Cardiac muscle cell (in vitro differentiated cells and primary cell): ENCODE measurements around the gene COL21A1. TPM values are rescaled to one million over a fixed set of nuclear protein-coding genes. Genes with fewer than 3 reads are reported as not detected.

Source experiments
- DNase-seq, 2 donors: peaks; one replicate each; pipeline versions ENCODE4 v3.0.0 to v3.0.0-alpha.2; 2010 to 2017; ENCODE audit warnings: low read depth in 1 of 2, low spot score in 1 of 2
- H3K27ac ChIP-seq: fragments of 200-600 bp; sonication (generic); 2 replicates; pipeline ENCODE4 v1.5.1; 2016
- H3K27me3 ChIP-seq: fragments of 200-600 bp; sonication (generic); 2 replicates; pipeline ENCODE4 v1.6.0; 2016; ENCODE audit warnings: control low read depth
- H3K36me3 ChIP-seq: fragments of 200-600 bp; sonication (generic); 2 replicates; pipeline ENCODE4 v1.5.1; 2016; ENCODE audit warnings: control low read depth
- H3K4me1 ChIP-seq: fragments of 200-600 bp; sonication (generic); 2 replicates; pipeline ENCODE4 v1.8.1; 2017; ENCODE audit warnings: low read depth, mild to moderate bottlenecking, mixed run types
- H3K4me3 ChIP-seq: fragments of 200-600 bp; sonication (generic); 2 replicates; pipeline ENCODE4 v1.5.1; 2016; ENCODE audit warnings: mild to moderate bottlenecking
- H3K9me3 ChIP-seq: fragments of 200-600 bp; sonication (generic); 2 replicates; pipeline ENCODE4 v1.5.1; 2017; ENCODE audit warnings: low read depth, mild to moderate bottlenecking, control low read depth
- polyA plus RNA-seq: library from polyadenylated mRNA; unstranded; fragments of >200 nt; fragmentation: Nextera tagmentation; extraction: Ambion mirVana; gene quantifications from 2 replicates; pipeline ENCODE4 v1.2.1, GENCODE V29; 2016
- total RNA-seq: library from RNA; depleted of rRNA; stranded (reverse); fragments of >200 nt; gene quantifications from 2 replicates; pipeline ENCODE4 v1.2.3, GENCODE V29; 2016
- TF ChIP-seq, protein P1 (sequence below): IDR thresholded peaks from 2 replicates; pipeline ENCODE4 v1.5.1; 2012; ENCODE audit warnings: low read depth, mild to moderate bottlenecking, low read length

Gene COL21A1
- total and polyA plus RNA-seq, 2 experiments from 2014 or later = 0.83 to 1.4 TPM

DNA sequence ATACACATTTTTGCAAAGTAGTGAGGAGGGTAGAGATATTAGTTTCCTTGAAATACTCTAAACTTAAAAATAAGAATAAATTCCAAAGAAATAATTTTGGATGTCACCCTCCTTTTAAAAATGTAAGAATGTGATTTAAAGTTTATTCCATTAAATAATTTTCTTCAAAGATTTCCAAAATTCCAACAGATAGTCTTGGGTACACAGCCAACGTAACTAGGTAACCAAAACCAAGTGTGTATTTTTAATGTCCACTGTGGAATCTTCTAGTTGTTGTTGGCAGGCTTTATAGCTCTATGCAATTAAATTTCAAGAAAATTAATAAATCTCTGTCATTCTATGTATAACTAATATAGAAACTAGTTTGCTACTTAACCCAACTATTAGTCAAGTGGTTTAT lies 101.3 kb downstream of the COL21A1 start:
- no peaks in the 10 kb centered on the region for H3K36me3 ChIP-seq
- no peak overlapping the region for H3K27ac ChIP-seq
- no peaks in the 10 kb centered on the region for H3K27me3 ChIP-seq
- DNase-seq = no peak
- no peaks in the 10 kb centered on the region for H3K9me3 ChIP-seq
- TF ChIP-seq, protein P1, sequence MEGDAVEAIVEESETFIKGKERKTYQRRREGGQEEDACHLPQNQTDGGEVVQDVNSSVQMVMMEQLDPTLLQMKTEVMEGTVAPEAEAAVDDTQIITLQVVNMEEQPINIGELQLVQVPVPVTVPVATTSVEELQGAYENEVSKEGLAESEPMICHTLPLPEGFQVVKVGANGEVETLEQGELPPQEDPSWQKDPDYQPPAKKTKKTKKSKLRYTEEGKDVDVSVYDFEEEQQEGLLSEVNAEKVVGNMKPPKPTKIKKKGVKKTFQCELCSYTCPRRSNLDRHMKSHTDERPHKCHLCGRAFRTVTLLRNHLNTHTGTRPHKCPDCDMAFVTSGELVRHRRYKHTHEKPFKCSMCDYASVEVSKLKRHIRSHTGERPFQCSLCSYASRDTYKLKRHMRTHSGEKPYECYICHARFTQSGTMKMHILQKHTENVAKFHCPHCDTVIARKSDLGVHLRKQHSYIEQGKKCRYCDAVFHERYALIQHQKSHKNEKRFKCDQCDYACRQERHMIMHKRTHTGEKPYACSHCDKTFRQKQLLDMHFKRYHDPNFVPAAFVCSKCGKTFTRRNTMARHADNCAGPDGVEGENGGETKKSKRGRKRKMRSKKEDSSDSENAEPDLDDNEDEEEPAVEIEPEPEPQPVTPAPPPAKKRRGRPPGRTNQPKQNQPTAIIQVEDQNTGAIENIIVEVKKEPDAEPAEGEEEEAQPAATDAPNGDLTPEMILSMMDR = no peak
- no peaks in the 10 kb centered on the region for H3K4me1 ChIP-seq
- H3K4me3 ChIP-seq = no peak overlapping the region

DNA sequence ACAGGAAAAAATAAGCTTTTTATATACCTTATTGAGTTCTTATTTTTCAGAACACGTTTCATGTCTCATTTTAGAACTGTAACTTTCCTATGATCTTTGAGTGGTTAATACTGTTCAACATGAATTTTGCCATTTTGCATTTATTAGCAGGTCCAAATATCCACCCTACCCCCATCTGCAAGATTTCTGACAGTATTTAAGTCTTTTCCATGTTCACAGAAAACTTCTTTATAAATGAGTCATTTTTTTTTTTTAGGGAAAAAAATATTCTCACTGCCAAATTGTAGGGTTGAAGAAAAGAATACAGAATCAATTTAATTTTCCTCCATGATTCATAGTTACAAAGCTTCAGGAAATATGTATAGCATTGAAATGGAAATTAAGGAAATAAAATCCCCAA lies 101.8 kb downstream of the COL21A1 start:
- Histone ChIP-seq H3K4me1 (no peaks in the 10 kb centered on the region), H3K36me3 (no peaks in the 10 kb centered on the region), H3K4me3 (no peak overlapping the region), H3K9me3 (no peaks in the 10 kb centered on the region), H3K27ac (no peak overlapping the region), H3K27me3 (no peaks in the 10 kb centered on the region)
- TF ChIP-seq, protein P1 = no peak
- no peak for DNase-seq

DNA sequence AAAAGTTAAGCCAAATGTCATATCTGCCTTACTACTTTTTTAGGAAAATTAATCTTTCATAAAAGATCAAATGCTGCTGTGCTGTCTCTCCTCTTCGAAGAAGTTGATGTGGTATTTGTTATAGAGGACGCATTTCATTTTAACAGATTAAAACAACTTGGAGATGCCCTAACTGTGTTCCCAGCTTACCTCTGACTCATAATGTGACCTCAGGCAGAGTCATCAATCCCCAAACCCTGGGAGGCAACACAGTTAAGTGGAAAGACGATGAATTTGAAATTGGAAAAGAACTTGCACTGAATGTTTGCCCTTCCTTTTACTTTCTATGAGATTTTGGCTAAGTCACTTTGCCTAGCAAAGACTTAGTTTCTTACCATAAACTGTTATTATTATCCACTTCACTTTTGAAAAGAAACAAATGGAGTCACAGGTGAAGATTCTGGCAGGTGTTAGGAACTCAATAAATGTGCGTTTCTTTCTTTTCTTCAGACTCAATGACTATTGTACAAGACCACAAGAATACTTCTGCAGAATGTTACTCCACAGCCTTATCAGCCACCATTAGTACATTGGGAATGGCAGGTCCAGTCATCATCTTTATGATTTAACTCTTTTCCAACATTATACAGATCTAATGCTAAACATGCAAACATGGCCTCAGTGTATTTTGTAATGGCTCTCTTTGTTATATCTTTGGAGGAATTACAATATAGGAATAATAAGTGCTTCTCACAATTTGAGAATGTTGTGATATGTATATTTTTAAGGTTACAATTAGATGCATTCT lies 102.6 kb downstream of the COL21A1 start:
- Histone ChIP-seq H3K27ac (no peak overlapping the region), H3K4me1 (no peaks in the 10 kb centered on the region), H3K9me3 (no peaks in the 10 kb centered on the region), H3K36me3 (no peaks in the 10 kb centered on the region), H3K27me3 (no peaks in the 10 kb centered on the region), H3K4me3 (no peak overlapping the region)
- TF ChIP-seq, protein P1 = no peak
- DNase-seq = peak in 1 of 2 donors; percentile 37

DNA sequence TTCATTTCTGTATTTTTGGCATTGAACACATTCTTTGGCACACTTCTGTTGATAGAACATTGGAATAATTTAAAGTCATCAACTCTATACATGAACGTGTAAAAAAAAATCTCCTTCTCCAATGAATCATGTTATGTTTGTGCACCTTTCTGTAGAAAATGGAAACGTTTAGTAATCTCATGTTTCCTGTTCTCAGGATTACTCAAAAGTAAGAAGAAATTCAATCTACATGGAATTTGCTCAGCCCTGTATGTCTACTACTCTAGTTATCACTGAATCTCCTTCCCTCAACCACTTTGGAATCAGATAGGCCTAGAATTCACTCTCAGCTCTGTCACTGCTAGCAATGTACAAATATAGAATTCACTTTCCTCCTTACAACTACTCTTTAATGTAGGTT lies 103.6 kb downstream of the COL21A1 start:
- no peak overlapping the region for H3K27ac ChIP-seq

DNA sequence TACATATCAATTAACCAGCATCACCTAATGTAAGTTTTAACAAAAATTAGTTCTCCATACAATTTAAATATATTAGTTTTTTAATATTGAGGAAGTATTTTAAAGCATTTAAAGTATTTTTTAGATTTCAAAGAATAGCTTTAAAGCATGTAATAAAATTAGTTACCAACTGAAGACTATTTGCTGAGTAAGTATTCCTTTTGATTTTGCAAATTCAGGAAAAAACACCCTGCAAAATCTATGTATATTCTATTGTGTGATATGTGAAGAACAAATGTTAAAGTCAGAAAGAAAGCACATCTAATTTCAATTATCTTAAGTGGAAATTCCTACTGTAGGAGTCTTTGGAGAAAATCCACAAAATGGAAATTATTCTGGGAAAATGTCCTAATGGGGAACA lies 107.3 kb downstream of the COL21A1 start:
- no peak overlapping the region for H3K4me3 ChIP-seq
- H3K9me3 ChIP-seq = no peaks in the 10 kb centered on the region
- no peaks in the 10 kb centered on the region for H3K36me3 ChIP-seq
- TF ChIP-seq, protein P1 = no peak
- H3K4me1 ChIP-seq = no peaks in the 10 kb centered on the region
- H3K27me3 ChIP-seq = no peaks in the 10 kb centered on the region
- DNase-seq = no peak
- no peak overlapping the region for H3K27ac ChIP-seq

More for the DNA sequence above, 103.6 kb downstream of the COL21A1 start:
- Histone ChIP-seq H3K4me1 (no peaks in the 10 kb centered on the region), H3K4me3 (no peak overlapping the region), H3K27me3 (no peaks in the 10 kb centered on the region), H3K36me3 (no peaks in the 10 kb centered on the region), H3K9me3 (no peaks in the 10 kb centered on the region)
- DNase-seq = no peak
- TF ChIP-seq, protein P1 = no peak
